A673 (cell line): ENCODE data around the gene MED22. TPM values are rescaled to one million over a fixed set of nuclear protein-coding genes. Genes with fewer than 3 reads are reported as not detected.

Experiments used
- BruUV-seq: library from RNA; stranded (reverse); fragments of 400-500 nt; replicated peaks from 2 replicates; lab custom pipeline; 2021; lab: Mats Ljungman, UMichigan
- CTCF ChIA-PET: fragments of 300-600 bp; sonication (Branson Sonifier 250); formaldehyde crosslinking; loops from one replicate; lab custom pipeline; 2022; ENCODE audit warnings: antibody characterized with exemption; lab: Charles Lee
- POLR2A ChIA-PET: fragments of 300-600 bp; sonication (Branson Sonifier 250); formaldehyde crosslinking; loops from one replicate; lab custom pipeline; 2022; ENCODE audit warnings: antibody characterized with exemption; ENCODE audit not compliant: low non-redundant PET; lab: Charles Lee
- DNase-seq: peaks from one replicate; pipeline ENCODE4 v3.0.0-alpha.2; 2015; ENCODE audit warnings: low spot score
- H3K27ac ChIP-seq: fragments of 200-600 bp; sonication (generic); 2 replicates; pipeline ENCODE4 v1.5.1; 2016; ENCODE audit warnings: mixed run types, low read depth, mild to moderate bottlenecking, mixed read lengths, antibody characterized with exemption, low read length; ENCODE audit not compliant: poor library complexity, severe bottlenecking
- H3K27me3 ChIP-seq: fragments of 200-600 bp; sonication (generic); replicated peaks from 2 replicates; pipeline ENCODE4 v1.6.1; 2017; ENCODE audit warnings: mixed run types, low read depth, mild to moderate bottlenecking, mixed read lengths, antibody characterized with exemption, low read length; ENCODE audit not compliant: insufficient read depth, poor library complexity
- H3K36me3 ChIP-seq: fragments of 200-600 bp; sonication (generic); 2 replicates; pipeline ENCODE4 v1.6.1; 2016; ENCODE audit warnings: mixed run types, mild to moderate bottlenecking, mixed read lengths, antibody characterized with exemption, low read length; ENCODE audit not compliant: insufficient read depth, poor library complexity, severe bottlenecking
- H3K4me1 ChIP-seq: fragments of 200-600 bp; sonication (generic); 2 replicates; pipeline ENCODE4 v1.6.1; 2017; ENCODE audit warnings: mixed run types, mild to moderate bottlenecking, mixed read lengths, antibody characterized with exemption, low read length; ENCODE audit not compliant: insufficient read depth, poor library complexity, severe bottlenecking
- H3K4me3 ChIP-seq: fragments of 200-600 bp; sonication (generic); 2 replicates; pipeline ENCODE4 v1.5.1; 2016; ENCODE audit warnings: low read depth, mixed run types, mild to moderate bottlenecking, mixed read lengths, low read length; ENCODE audit not compliant: poor library complexity, severe bottlenecking
- H3K9me3 ChIP-seq: fragments of 200-600 bp; sonication (generic); 2 replicates; pipeline ENCODE4 v1.6.1; 2016; ENCODE audit warnings: mixed run types, low read depth, mild to moderate bottlenecking, mixed read lengths, antibody characterized with exemption, low read length; ENCODE audit not compliant: poor library complexity, severe bottlenecking
- CTCF ChIP-seq: fragments of 300-800, 200-600 bp; sonication (generic); conservative IDR thresholded peaks from 2 replicates; pipeline ENCODE4 v1.5.1; 2017; ENCODE audit warnings: low read depth, mild to moderate bottlenecking, antibody characterized with exemption, low read length, moderate library complexity, mixed read lengths
- EZH2 ChIP-seq: fragments of 200-600 bp; sonication (generic); IDR thresholded peaks from 2 replicates; pipeline ENCODE4 v1.6.1; 2017; ENCODE audit warnings: borderline replicate concordance, low read depth, mild to moderate bottlenecking, mixed read lengths, antibody characterized with exemption, low read length; ENCODE audit not compliant: poor library complexity, severe bottlenecking
- intact Hi-C: fragments of 100-400 bp; cut with micrococcal nuclease; formaldehyde crosslinking; loops from one replicate; pipeline ENCODE4 v1.10.0; 2022; ENCODE audit not compliant: unreplicated experiment
- total RNA-seq: library from RNA; stranded (reverse); gene quantifications from 2 replicates; pipeline ENCODE4 v1.2.3, GENCODE V29; 2021

MED22 gene
- total RNA-seq, 1 experiment from 2014 or later, result 46.2 TPM

- no peak overlapping the region for H3K27ac ChIP-seq
- peak overlapping the region; percentile 93 for H3K4me3 ChIP-seq
- no peaks in the 10 kb centered on the region for H3K9me3 ChIP-seq
- BruUV-seq, result no TSS peak
- intact Hi-C loops, result no loop called here
- H3K27me3 ChIP-seq, result no peaks in the 10 kb centered on the region
- peaks cover 29% of the 10 kb centered on the region for H3K36me3 ChIP-seq
- ChIA-PET CTCF (no interaction called here), POLR2A (no interaction called here)
- peaks cover 19% of the 10 kb centered on the region for H3K4me1 ChIP-seq
- DNase-seq, result no peak
- TF ChIP-seq EZH2 (no peak), CTCF (no peak)
Measured at GRCh38 chr9:133357656-133358055, 9.7 kb upstream of the MED22 start.

- no peaks in the 10 kb centered on the region for H3K9me3 ChIP-seq
- no peaks in the 10 kb centered on the region for H3K27me3 ChIP-seq
- peak; percentile 93 for DNase-seq
- ChIA-PET POLR2A (interaction anchor here (0.6 kb wide), 1 partner anchor 10 kb away, joined by 3 read pairs; no protein-coding TSS in a partner anchor), CTCF (interaction anchor here (0.6 kb wide), 1 partner anchor 47 kb away, joined by 10 read pairs; no protein-coding TSS in a partner anchor)
- peaks cover 19% of the 10 kb centered on the region for H3K4me1 ChIP-seq
- no TSS peak for BruUV-seq
- intact Hi-C loops, result no loop called here
- TF ChIP-seq EZH2, result no peak
- no peak for TF ChIP-seq CTCF
- peak within 1 kb of the TSS; percentile 93 for H3K4me3 ChIP-seq
- H3K36me3 ChIP-seq, result peaks cover 29% of the 10 kb centered on the region
- H3K27ac ChIP-seq, result peak within 1 kb of the TSS; percentile 76
Measured at GRCh38 chr9:133356391-133357091, 8.6 kb upstream of the MED22 start, which contains the start of the genes SURF1 and SURF2. Gene SURF1, minus strand, starts transcription at chr9:133356487. Its CDS starts 34 bp downstream, at chr9:133356453. Gene SURF2, plus strand, starts transcription at chr9:133356550. Its CDS starts 43 bp downstream, at chr9:133356593.

GRCh38 chr9:133355881-133356357 lies 8.0 kb upstream of the MED22 start:
- Histone ChIP-seq H3K4me3 (peak overlapping the region; percentile 93), H3K27ac (peak overlapping the region; percentile 74), H3K36me3 (peaks cover 29% of the 10 kb centered on the region), H3K27me3 (no peaks in the 10 kb centered on the region), H3K9me3 (no peaks in the 10 kb centered on the region), H3K4me1 (peaks cover 14% of the 10 kb centered on the region)
- TF ChIP-seq CTCF, result no peak
- TF ChIP-seq EZH2, result no peak
- DNase-seq, result peak; percentile 25
- intact Hi-C loops, result no loop called here
- no TSS peak for BruUV-seq
- CTCF ChIA-PET, result interaction anchor here (0.6 kb wide), 2 partner anchors 46 to 207 kb away, joined by 4 to 10 read pairs; no protein-coding TSS in a partner anchor
- POLR2A ChIA-PET, result no interaction called here
